H9 (cell line): Measurements from ENCODE around the gene AIFM3. TPM values are rescaled to one million over a fixed set of nuclear protein-coding genes. Genes with fewer than 3 reads are reported as not detected.

Experiments used
- DNase-seq: peaks from one replicate; pipeline ENCODE4 v3.0.0-alpha.2; 2017
- H2AFZ ChIP-seq: one replicate; pipeline ENCODE4 v1.6.1; 2013; ENCODE audit warnings: mild to moderate bottlenecking, low read length, control low read depth, moderate library complexity
- H2AK5ac ChIP-seq: 2 replicates; pipeline ENCODE4 v1.6.1; 2013; ENCODE audit warnings: low read length, control low read depth, mixed read lengths; ENCODE audit not compliant: insufficient read length
- H2BK120ac ChIP-seq: one replicate; pipeline ENCODE4 v1.6.1; 2013; ENCODE audit warnings: low read depth, mild to moderate bottlenecking, low read length, control low read depth, inconsistent platforms; ENCODE audit not compliant: poor library complexity, severe bottlenecking
- H2BK12ac ChIP-seq: 2 replicates; pipeline ENCODE4 v1.6.1; 2013; ENCODE audit warnings: low read length, control low read depth, mixed read lengths, low read depth; ENCODE audit not compliant: insufficient read length
- H2BK15ac ChIP-seq: 2 replicates; pipeline ENCODE4 v1.6.1; 2013; ENCODE audit warnings: low read depth, low read length, control low read depth
- H2BK20ac ChIP-seq: one replicate; pipeline ENCODE4 v1.6.1; 2013; ENCODE audit warnings: low read depth, mild to moderate bottlenecking, low read length, control low read depth, inconsistent platforms; ENCODE audit not compliant: poor library complexity, severe bottlenecking
- H2BK5ac ChIP-seq: 2 replicates; pipeline ENCODE4 v1.6.1; 2013; ENCODE audit warnings: low read length, control low read depth, mixed read lengths; ENCODE audit not compliant: insufficient read length
- H3K14ac ChIP-seq: 2 replicates; pipeline ENCODE4 v1.6.1; 2013; ENCODE audit warnings: low read length, control low read depth; ENCODE audit not compliant: insufficient read depth
- H3K18ac ChIP-seq: 2 replicates; pipeline ENCODE4 v1.6.1; 2013; ENCODE audit warnings: low read depth, mild to moderate bottlenecking, mixed read lengths, low read length, control low read depth; ENCODE audit not compliant: insufficient read length
- H3K23ac ChIP-seq: 2 replicates; pipeline ENCODE4 v1.6.1; 2013; ENCODE audit warnings: low read length, control low read depth, mixed read lengths, low read depth; ENCODE audit not compliant: insufficient read length
- H3K23me2 ChIP-seq: 2 replicates; pipeline ENCODE4 v1.6.1; 2013; ENCODE audit warnings: low read depth, mild to moderate bottlenecking, mixed read lengths, low read length, control low read depth; ENCODE audit not compliant: insufficient read length, poor library complexity, severe bottlenecking
- H3K27ac ChIP-seq: 2 replicates; pipeline ENCODE4 v1.5.1; 2013; ENCODE audit warnings: low read length, control low read depth, mixed read lengths, low read depth; ENCODE audit not compliant: insufficient read length
- H3K27me3 ChIP-seq: 2 replicates; pipeline ENCODE4 v1.6.1; 2013; ENCODE audit warnings: low read length, control low read depth, inconsistent platforms; ENCODE audit not compliant: insufficient read depth
- H3K4ac ChIP-seq: 2 replicates; pipeline ENCODE4 v1.6.1; 2013; ENCODE audit warnings: low read depth, mild to moderate bottlenecking, control low read depth, inconsistent platforms, low read length, moderate library complexity
- H3K4me1 ChIP-seq: 2 replicates; pipeline ENCODE4 v1.6.1; 2013; ENCODE audit warnings: low read length, control low read depth, inconsistent platforms; ENCODE audit not compliant: insufficient read depth
- H3K4me2 ChIP-seq: 2 replicates; pipeline ENCODE4 v1.6.1; 2013; ENCODE audit warnings: low read length, control low read depth, mixed read lengths; ENCODE audit not compliant: insufficient read length, insufficient read depth
- H3K56ac ChIP-seq: 2 replicates; pipeline ENCODE4 v1.6.1; 2013; ENCODE audit warnings: low read depth, mild to moderate bottlenecking, mixed read lengths, low read length, control low read depth; ENCODE audit not compliant: insufficient read length
- H3K79me1 ChIP-seq: 2 replicates; pipeline ENCODE4 v1.6.1; 2013; ENCODE audit warnings: low read depth, mild to moderate bottlenecking, moderate library complexity, low read length, control low read depth, inconsistent platforms; ENCODE audit not compliant: insufficient read depth, poor library complexity, severe bottlenecking
- H3K79me2 ChIP-seq: 2 replicates; pipeline ENCODE4 v1.6.1; 2013; ENCODE audit warnings: low read length, control low read depth, inconsistent platforms; ENCODE audit not compliant: insufficient read depth
- H3K9ac ChIP-seq: 2 replicates; pipeline ENCODE4 v1.6.1; 2013; ENCODE audit warnings: low read length, control low read depth, mixed read lengths; ENCODE audit not compliant: insufficient read length; ENCODE audit errors: extremely low read depth
- H3K9me3 ChIP-seq: one replicate; pipeline ENCODE4 v1.6.1; 2013; ENCODE audit warnings: low read depth, low read length, inconsistent platforms; ENCODE audit not compliant: control insufficient read depth
- H3T11ph ChIP-seq: one replicate; pipeline ENCODE4 v1.6.1; 2013; ENCODE audit warnings: mild to moderate bottlenecking, low read length, control low read depth, inconsistent platforms
- H4K20me1 ChIP-seq: one replicate; pipeline ENCODE4 v1.6.1; 2013; ENCODE audit not compliant: control insufficient read depth, insufficient read length, insufficient read depth
- H4K5ac ChIP-seq: 2 replicates; pipeline ENCODE4 v1.6.1; 2013; ENCODE audit warnings: low read depth, mild to moderate bottlenecking, mixed read lengths, low read length, control low read depth; ENCODE audit not compliant: insufficient read length
- H4K8ac ChIP-seq: replicated peaks from 2 replicates; pipeline ENCODE4 v1.6.1; 2013; ENCODE audit warnings: low read length, control low read depth, mixed read lengths, low read depth; ENCODE audit not compliant: insufficient read length
- H4K91ac ChIP-seq: 2 replicates; pipeline ENCODE4 v1.6.1; 2013; ENCODE audit warnings: low read depth, mild to moderate bottlenecking, moderate library complexity, mixed read lengths, low read length, control low read depth; ENCODE audit not compliant: insufficient read length
- H3K27ac Mint-ChIP-seq, 3 experiments: 2 replicates in 2 of 3; 3 replicates in 1 of 3; pipeline ENCODE4 v1.8.0; 2020 to 2021; ENCODE audit warnings: mixed read lengths in 3 of 3, mild to moderate bottlenecking in 1 of 3, moderate library complexity in 1 of 3
- H3K27me3 Mint-ChIP-seq: 2 replicates; pipeline ENCODE4 v1.8.0; 2021; ENCODE audit warnings: low read depth, mild to moderate bottlenecking, moderate library complexity, mixed read lengths
- H3K36me3 Mint-ChIP-seq, 3 experiments: 2 replicates in 2 of 3; 3 replicates in 1 of 3; pipeline ENCODE4 v1.8.0; 2020 to 2021; ENCODE audit warnings: low read depth in 3 of 3, mixed read lengths in 3 of 3; ENCODE audit not compliant: insufficient read depth in 1 of 3
- H3K4me1 Mint-ChIP-seq, 2 experiments: 2 replicates each; pipeline ENCODE4 v1.8.0; 2020; ENCODE audit warnings: mixed read lengths in 2 of 2
- H3K4me3 Mint-ChIP-seq, 2 experiments: 2 replicates in 1 of 2; 3 replicates in 1 of 2; pipeline ENCODE4 v1.8.0; 2020 to 2021; ENCODE audit warnings: mild to moderate bottlenecking in 2 of 2, mixed read lengths in 2 of 2, moderate library complexity in 1 of 2
- H3K9me3 Mint-ChIP-seq, 2 experiments: 2 replicates in 1 of 2; 3 replicates in 1 of 2; pipeline ENCODE4 v1.8.0; 2020; ENCODE audit warnings: mild to moderate bottlenecking in 2 of 2, mixed read lengths in 2 of 2, moderate library complexity in 1 of 2
- CTCF ChIP-seq: fragments of 200-600 bp; sonication (generic); conservative IDR thresholded peaks from 3 replicates; pipeline ENCODE4 v1.8.0; 2021; ENCODE audit warnings: antibody characterized with exemption, mild to moderate bottlenecking
- WGBS: extraction: QIAGEN DNeasy Blood & Tissue Kit; methylation state at CpG from one replicate; pipeline ENCODE4 v1.1.7; 2013; ENCODE audit warnings: missing lambda C conversion rate, low lambda C conversion rate, mixed read lengths; ENCODE audit not compliant: insufficient read length; ENCODE audit errors: extremely low coverage; 5-methylcytosine and 5-hydroxymethylcytosine counted together
- total RNA-seq: library from RNA; stranded (reverse); gene quantifications from 2 replicates; pipeline ENCODE4 v1.2.1, GENCODE V29; 2021

AIFM3 gene
- total RNA-seq, 1 experiment from 2014 or later: 1.9 TPM

GRCh38 chr22:20937794-20938671, 29.0 kb upstream of the AIFM3 start:
- H3K27ac Mint-ChIP-seq: peak overlapping the region in 1 of 3 experiments; percentile 67; a peak in 2 of 7 replicates
- H4K5ac ChIP-seq: no peak overlapping the region
- H2BK5ac ChIP-seq: no peak overlapping the region

More at GRCh38 chr22:20937794-20938671, 29.0 kb upstream of the AIFM3 start:
- Histone ChIP-seq H3K9me3 (no peaks in the 10 kb centered on the region), H3K56ac (no peak overlapping the region), H4K8ac (no peak overlapping the region), H3K23me2 (no peaks in the 10 kb centered on the region), H3K14ac (no peak overlapping the region), H2BK12ac (no peak overlapping the region), H3T11ph (no peak overlapping the region), H2BK15ac (no peak overlapping the region), H2AK5ac (no peak overlapping the region), H3K79me2 (peaks cover 76% of the 10 kb centered on the region), H3K9ac (no peak overlapping the region), H3K27me3 (no peaks in the 10 kb centered on the region), H3K18ac (no peak overlapping the region), H3K27ac (no peak overlapping the region), H3K23ac (no peak overlapping the region), H3K4me2 (no peak overlapping the region), H4K91ac (no peak overlapping the region), H3K4me1 (no peaks in the 10 kb centered on the region), H4K20me1 (no peaks in the 10 kb centered on the region), H2BK120ac (no peak overlapping the region), H2BK20ac (no peak overlapping the region), H3K4ac (no peak overlapping the region), H3K79me1 (peaks cover 4% of the 10 kb centered on the region), H2AFZ (no peak overlapping the region)
- H3K36me3 Mint-ChIP-seq: peaks cover 37 to 67% (median 66%) of the 10 kb centered on the region in 3 experiments
- TF ChIP-seq CTCF: no peak
- no CpG with 5 or more reads among the region's 8 CpGs for WGBS
- H3K4me3 Mint-ChIP-seq: no peak overlapping the region
- no peak for DNase-seq
- peaks cover 20 to 26% of the 10 kb centered on the region in 2 experiments for H3K4me1 Mint-ChIP-seq
- H3K9me3 Mint-ChIP-seq: no peaks in the 10 kb centered on the region
- H3K27me3 Mint-ChIP-seq: no peaks in the 10 kb centered on the region; the same call in none of the 2 replicates
